GM13977 (cell line): ENCODE data around the gene PNLIPRP3.

Experiments used
- DNase-seq: peaks from one replicate; pipeline ENCODE4 v3.0.0; 2012; ENCODE audit warnings: low spot score
- in situ Hi-C: fragments of 300-500 bp; cut with MboI; formaldehyde crosslinking; loops from one replicate; pipeline ENCODE4 v1.12.0; 2022; ENCODE audit warnings: low sequenced_read_pairs, low pct_unique_long_range_greater_than_20kb, mixed read lengths, inconsistent platforms; ENCODE audit not compliant: unreplicated experiment
- TF ChIP-seq, protein P1 (sequence below): IDR thresholded peaks from 2 replicates; pipeline ENCODE4 v1.5.1; 2012; ENCODE audit warnings: mild to moderate bottlenecking, control low read depth; ENCODE audit not compliant: insufficient read depth; ENCODE audit errors: extremely low read depth, missing control alignments

PNLIPRP3 gene

DNA sequence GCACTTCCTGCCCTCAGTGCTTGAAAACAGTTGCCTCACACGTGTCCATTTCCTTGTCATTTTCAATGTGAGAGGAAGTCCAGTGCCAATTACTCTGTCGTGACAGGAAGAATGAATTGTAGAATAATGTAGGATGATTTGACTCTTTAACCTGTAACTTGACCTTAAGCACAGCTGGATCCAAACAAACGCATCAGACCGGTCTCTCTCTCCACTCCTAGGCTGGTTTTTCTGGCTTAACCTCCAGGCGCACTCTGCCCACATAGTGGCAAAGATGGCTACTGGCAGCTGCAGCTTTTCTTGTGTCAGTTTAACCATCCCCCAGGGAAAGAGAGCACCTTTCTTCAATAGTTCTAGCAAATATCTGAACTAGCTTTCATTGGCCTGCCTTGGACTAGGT lies 29.4 kb upstream of the PNLIPRP3 start:
- TF ChIP-seq, protein P1, sequence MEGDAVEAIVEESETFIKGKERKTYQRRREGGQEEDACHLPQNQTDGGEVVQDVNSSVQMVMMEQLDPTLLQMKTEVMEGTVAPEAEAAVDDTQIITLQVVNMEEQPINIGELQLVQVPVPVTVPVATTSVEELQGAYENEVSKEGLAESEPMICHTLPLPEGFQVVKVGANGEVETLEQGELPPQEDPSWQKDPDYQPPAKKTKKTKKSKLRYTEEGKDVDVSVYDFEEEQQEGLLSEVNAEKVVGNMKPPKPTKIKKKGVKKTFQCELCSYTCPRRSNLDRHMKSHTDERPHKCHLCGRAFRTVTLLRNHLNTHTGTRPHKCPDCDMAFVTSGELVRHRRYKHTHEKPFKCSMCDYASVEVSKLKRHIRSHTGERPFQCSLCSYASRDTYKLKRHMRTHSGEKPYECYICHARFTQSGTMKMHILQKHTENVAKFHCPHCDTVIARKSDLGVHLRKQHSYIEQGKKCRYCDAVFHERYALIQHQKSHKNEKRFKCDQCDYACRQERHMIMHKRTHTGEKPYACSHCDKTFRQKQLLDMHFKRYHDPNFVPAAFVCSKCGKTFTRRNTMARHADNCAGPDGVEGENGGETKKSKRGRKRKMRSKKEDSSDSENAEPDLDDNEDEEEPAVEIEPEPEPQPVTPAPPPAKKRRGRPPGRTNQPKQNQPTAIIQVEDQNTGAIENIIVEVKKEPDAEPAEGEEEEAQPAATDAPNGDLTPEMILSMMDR = no peak
- no peak for DNase-seq
- in situ Hi-C loops = no loop called here

GRCh38 chr10:116402858-116403257 lies 24.8 kb upstream of the PNLIPRP3 start:
- DNase-seq = no peak
- in situ Hi-C loops = no loop called here
- TF ChIP-seq, protein P1 = no peak

GRCh38 chr10:116403740-116404250 lies 23.9 kb upstream of the PNLIPRP3 start:
- DNase-seq = no peak
- in situ Hi-C loops = no loop called here
- TF ChIP-seq, protein P1 = no peak

DNA sequence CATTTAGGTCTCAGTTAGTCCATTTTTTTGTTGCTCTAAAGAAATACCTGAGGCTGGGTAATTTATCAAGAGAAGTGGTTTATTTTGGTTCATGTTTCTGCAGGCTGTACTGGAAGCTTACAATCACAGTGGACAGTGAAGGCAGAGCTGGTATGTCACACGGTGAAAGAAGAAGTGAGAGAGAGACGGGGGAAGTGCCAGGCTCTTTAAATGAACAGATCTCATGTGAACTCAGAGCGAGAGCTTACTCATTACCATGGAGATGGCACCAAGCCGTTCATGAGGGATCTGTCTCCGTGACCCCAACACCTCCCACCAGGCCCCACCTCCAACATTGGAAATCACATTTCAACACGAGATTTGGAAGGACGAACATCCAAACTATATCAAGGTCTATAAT lies 18.9 kb upstream of the PNLIPRP3 start:
- in situ Hi-C loops = no loop called here
- TF ChIP-seq, protein P1 = no peak
- DNase-seq = no peak

DNA sequence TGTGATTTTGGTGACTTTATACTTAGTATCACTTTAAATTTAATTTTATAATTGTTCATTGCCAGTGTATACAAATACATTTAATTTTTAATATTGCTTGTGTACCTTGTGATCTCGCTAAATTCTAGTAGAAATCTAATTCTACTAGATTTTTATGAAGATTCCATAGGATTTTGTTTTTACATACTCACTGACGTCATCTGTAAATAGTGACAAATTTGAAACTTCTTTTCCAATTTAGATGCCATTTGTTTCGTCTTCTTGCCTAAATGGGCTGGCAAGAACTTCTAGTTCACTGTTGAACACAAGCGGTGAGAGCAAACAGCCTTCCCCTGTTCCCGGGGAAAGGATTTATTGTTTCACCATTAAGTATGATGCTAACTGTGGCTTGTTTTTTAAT lies 17.3 kb upstream of the PNLIPRP3 start:
- DNase-seq = no peak
- in situ Hi-C loops = no loop called here
- TF ChIP-seq, protein P1 = no peak

DNA sequence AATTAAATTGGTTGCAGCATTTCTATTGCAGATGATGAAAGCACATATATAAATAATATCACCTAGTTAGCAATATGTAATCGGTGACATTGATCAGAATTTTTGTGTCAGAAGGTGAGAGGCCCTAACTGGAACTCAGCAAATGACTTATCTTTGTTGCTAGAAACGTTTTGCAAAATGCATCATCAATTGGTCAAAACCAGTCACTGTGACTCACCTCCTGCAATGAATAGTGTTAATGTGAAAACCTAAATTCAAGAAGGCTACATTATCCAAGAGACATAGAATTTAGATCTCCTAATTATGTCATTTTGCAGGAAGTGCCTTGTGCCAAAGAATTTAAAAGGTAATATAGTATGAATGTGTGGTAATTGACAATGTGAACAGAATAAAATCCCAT lies 9.8 kb upstream of the PNLIPRP3 start:
- TF ChIP-seq, protein P1 = no peak
- no peak for DNase-seq
- in situ Hi-C loops = no loop called here

GRCh38 chr10:116418389-116418788 lies 9.3 kb upstream of the PNLIPRP3 start:
- DNase-seq = no peak
- in situ Hi-C loops = no loop called here
- TF ChIP-seq, protein P1 = no peak
